GM12875 (cell line): ENCODE data around the gene SEPTIN12.

Experiments used
- H3K4me3 ChIP-seq: one replicate; pipeline ENCODE4 v1.5.1; 2011; ENCODE audit warnings: low read depth, low read length, control low read depth
- TF ChIP-seq, protein P1 (sequence below): IDR thresholded peaks from 2 replicates; pipeline ENCODE4 v1.5.1; 2011; ENCODE audit warnings: low read depth, mild to moderate bottlenecking, control low read depth, inconsistent platforms, low read length, moderate library complexity, borderline replicate concordance; ENCODE audit not compliant: insufficient read depth

SEPTIN12 gene

DNA sequence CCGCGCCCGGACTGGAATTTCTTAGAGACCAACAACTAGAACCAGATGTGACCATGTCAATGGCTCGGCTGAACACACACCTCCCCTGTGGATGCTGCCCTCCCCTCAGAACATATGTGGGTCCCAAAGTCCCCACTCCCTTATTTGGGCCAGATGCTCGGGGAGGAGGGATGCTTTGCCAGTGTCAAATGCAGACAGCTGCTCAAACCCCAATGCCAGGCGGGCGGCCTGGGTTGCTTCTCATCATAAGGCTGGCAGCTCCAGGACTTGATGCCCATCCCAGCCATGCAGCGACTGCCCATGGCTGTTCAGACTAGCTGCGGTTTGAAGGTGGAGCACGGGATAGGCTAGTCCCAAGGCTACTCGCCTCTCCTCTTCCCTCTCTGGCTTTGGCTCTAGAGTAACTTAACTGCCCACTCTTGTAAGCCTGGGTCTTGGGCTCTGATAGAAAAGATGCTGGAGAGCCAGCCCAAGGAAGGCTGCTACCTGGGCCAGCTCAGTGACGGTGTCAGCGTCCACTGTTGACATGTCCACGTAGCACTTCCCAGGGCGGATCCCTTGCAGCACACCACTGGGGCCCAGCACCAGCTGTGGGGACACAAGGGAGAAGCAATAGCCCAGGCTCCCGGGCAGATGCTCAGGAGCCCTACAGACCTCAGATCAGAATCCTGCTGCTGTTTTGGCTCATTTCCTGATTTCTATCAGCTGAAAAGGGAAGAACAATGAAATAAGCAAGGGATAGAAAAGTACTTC, 25.3 kb upstream of the SEPTIN12 start:
- no peak overlapping the region for H3K4me3 ChIP-seq
- TF ChIP-seq, protein P1, sequence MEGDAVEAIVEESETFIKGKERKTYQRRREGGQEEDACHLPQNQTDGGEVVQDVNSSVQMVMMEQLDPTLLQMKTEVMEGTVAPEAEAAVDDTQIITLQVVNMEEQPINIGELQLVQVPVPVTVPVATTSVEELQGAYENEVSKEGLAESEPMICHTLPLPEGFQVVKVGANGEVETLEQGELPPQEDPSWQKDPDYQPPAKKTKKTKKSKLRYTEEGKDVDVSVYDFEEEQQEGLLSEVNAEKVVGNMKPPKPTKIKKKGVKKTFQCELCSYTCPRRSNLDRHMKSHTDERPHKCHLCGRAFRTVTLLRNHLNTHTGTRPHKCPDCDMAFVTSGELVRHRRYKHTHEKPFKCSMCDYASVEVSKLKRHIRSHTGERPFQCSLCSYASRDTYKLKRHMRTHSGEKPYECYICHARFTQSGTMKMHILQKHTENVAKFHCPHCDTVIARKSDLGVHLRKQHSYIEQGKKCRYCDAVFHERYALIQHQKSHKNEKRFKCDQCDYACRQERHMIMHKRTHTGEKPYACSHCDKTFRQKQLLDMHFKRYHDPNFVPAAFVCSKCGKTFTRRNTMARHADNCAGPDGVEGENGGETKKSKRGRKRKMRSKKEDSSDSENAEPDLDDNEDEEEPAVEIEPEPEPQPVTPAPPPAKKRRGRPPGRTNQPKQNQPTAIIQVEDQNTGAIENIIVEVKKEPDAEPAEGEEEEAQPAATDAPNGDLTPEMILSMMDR: no peak

DNA sequence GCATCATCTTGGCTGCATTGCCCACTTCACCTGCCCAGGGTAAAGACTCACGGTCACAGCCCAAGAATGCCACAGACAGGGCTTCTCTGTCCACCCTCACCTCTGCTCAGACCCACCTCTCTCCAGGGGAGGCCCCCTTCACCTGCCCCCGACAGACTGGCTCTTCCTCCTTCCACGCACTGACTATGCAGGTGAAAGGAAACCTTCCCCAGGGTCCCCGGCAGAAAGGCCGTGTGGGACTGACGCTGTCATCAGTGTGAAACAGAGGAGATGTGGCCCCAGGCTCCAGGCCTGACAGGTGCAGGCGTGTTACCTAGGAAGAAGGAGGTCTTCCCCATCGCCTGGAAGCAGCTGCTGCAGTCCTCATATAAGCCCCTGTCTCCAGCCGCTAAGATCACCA, 23.6 kb upstream of the SEPTIN12 start:
- no peak overlapping the region for H3K4me3 ChIP-seq
- TF ChIP-seq, protein P1: no peak

DNA sequence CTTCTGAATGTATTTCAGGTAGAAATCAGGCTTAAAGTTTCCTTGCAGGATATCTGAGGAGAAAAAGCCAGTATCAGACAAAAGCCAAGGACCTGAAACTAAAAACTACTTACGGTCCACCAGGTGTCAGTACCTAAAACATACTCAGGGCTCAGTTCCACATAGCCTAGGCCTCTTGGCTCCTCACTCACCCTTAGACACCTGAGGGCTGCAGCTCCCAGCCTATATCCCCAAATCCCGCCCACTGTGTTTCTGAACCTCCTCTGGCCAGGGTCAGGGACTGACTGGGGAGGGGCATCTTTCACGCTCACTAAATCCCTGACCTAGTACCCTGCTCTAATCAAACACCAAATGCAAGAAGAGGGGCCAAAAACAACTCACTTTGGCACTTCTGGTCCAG, 23.1 kb upstream of the SEPTIN12 start:
- TF ChIP-seq, protein P1: no peak
- H3K4me3 ChIP-seq: no peak overlapping the region

DNA sequence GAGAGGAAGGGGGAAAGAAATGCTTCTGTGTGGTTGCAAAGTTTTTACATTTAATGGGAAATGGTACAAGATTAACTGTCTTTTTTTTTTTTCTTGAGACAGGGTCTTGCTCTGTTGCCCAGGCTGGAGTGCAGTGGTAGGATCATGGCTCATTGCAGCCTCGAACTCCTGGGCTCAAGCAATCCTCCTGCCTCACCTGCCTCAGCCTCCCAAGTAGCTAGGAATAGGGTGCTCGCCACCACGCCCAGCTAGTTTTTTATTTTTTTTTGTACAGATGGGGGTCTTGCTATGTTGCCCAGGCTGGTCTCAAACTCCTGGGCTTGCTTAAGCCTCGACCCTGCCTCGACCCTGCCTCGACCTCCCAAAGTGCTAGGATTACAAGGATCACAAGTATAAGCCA, 18.1 kb upstream of the SEPTIN12 start:
- H3K4me3 ChIP-seq: no peak overlapping the region
- TF ChIP-seq, protein P1: no peak

DNA sequence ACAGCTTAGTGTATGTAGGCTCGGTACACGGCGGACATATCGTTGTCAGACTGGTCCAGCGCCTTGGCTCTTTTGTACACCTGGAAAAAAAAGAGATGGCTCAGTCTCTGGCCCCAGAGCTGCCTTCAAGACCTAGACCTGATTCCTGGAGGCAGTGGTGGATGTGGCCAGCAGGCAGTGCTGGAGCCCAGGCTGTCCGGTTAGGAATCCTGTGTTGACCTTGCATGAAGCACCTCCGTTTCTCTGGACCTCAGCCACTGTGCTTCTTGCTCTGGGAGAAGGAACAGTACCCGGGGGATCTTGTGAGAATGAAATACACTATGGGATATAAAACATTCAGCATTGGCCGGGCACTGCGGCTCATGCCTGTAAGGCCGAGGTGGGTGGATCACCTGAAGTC, 17.1 kb upstream of the SEPTIN12 start:
- TF ChIP-seq, protein P1: no peak
- H3K4me3 ChIP-seq: no peak overlapping the region

DNA sequence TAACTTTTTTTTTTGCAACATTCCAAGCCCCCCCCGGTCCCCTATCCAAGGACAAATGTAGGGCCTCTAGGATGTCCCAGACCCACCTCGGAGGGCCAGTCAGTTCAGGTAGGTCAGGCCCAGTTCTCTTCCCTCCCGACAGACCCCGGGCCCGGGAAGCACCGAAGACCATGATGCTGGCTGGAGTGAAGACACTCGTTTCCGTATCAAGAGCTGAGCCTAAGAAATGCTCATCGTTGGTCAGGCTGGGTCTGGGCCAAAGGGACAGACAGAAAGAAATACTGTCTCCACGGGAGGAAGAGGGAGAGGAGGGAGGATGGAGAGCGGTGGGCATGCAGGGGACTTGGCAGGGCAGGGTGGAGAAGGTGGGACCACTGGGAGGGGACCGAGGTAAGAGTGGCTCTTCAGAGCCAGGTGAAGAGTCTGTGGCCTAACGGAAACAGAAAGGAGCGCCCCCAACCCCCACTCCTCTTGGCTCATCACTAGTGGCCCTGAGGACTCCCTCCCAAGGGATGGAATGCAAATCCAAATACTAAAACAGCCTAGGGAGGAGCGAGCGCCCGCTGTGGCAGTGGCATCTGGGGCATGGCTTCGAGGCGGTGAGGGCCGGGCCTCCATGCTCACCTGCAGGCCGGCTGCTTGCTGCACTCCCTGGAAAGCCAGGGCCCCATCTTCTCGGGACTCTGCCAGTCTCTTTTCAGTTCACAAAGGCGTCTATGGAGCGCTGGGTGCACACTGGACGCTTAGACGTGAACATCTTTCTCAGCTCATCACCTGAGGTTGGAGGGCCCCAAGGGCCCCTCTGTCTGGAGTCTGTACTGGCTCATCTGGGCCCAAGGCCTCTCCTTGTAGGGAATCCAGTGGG, 16.0 kb upstream of the SEPTIN12 start:
- TF ChIP-seq, protein P1: no peak
- no peak overlapping the region for H3K4me3 ChIP-seq
